ENCODE results near the gene LDLRAD4. TPM values are rescaled to one million over a fixed set of nuclear protein-coding genes. Genes with fewer than 3 reads are reported as not detected.

Gene LDLRAD4
- total RNA-seq, 2 donors from 2014 or later: 112 to 120 TPM

GRCh38 chr18:13390711-13391110, 172.2 kb downstream of the LDLRAD4 start:
- DNase-seq: no peak
- H3K4me1 Mint-ChIP-seq: peaks cover 34% of the 10 kb centered on the region
- H3K36me3 Mint-ChIP-seq (ENCODE audit: low read depth): no peaks in the 10 kb centered on the region
- no peaks in the 10 kb centered on the region for H3K9me3 ChIP-seq (ENCODE audit: control insufficient read depth, low read length, poor library complexity, severe bottlenecking)
- no peaks in the 10 kb centered on the region for H3K27me3 Mint-ChIP-seq
- ATAC-seq: no peak
- H3K27ac Mint-ChIP-seq: peak overlapping the region; percentile 86
- H3K4me3 Mint-ChIP-seq: no peak overlapping the region

- H3K9me3 ChIP-seq (ENCODE audit: control insufficient read depth, low read length, poor library complexity, severe bottlenecking): no peaks in the 10 kb centered on the region
- DNase-seq (no peak), ATAC-seq (no peak)
- Mint-ChIP-seq H3K36me3 (ENCODE audit: low read depth) (no peaks in the 10 kb centered on the region), H3K4me3 (no peak overlapping the region), H3K4me1 (peaks cover 34% of the 10 kb centered on the region), H3K27ac (no peak overlapping the region), H3K27me3 (no peaks in the 10 kb centered on the region)
These were observed 173.6 kb downstream of the LDLRAD4 start for GRCh38 chr18:13392029-13392750.

GRCh38 chr18:13392899-13393298, 174.3 kb downstream of the LDLRAD4 start:
- Mint-ChIP-seq H3K4me3 (no peak overlapping the region), H3K4me1 (peaks cover 33% of the 10 kb centered on the region), H3K27ac (no peak overlapping the region), H3K27me3 (no peaks in the 10 kb centered on the region), H3K36me3 (ENCODE audit: low read depth) (no peaks in the 10 kb centered on the region)
- DNase-seq (no peak), ATAC-seq (no peak)
- H3K9me3 ChIP-seq (ENCODE audit: control insufficient read depth, low read length, poor library complexity, severe bottlenecking): no peaks in the 10 kb centered on the region

GRCh38 chr18:13393338-13393737, 174.8 kb downstream of the LDLRAD4 start:
- H3K4me3 Mint-ChIP-seq: no peak overlapping the region
- H3K27me3 Mint-ChIP-seq: no peaks in the 10 kb centered on the region
- ATAC-seq (no peak), DNase-seq (no peak)
- H3K4me1 Mint-ChIP-seq: peaks cover 30% of the 10 kb centered on the region
- H3K27ac Mint-ChIP-seq: no peak overlapping the region
- H3K36me3 Mint-ChIP-seq (ENCODE audit: low read depth): no peaks in the 10 kb centered on the region
- no peaks in the 10 kb centered on the region for H3K9me3 ChIP-seq (ENCODE audit: control insufficient read depth, low read length, poor library complexity, severe bottlenecking)

- H3K27me3 Mint-ChIP-seq: no peaks in the 10 kb centered on the region
- no peaks in the 10 kb centered on the region for H3K9me3 ChIP-seq (ENCODE audit: control insufficient read depth, low read length, poor library complexity, severe bottlenecking)
- DNase-seq (no peak), ATAC-seq (no peak)
- no peak overlapping the region for H3K4me3 Mint-ChIP-seq
- H3K36me3 Mint-ChIP-seq (ENCODE audit: low read depth): no peaks in the 10 kb centered on the region
- H3K27ac Mint-ChIP-seq: no peak overlapping the region
- H3K4me1 Mint-ChIP-seq: peaks cover 24% of the 10 kb centered on the region
These were observed 176.2 kb downstream of the LDLRAD4 start for GRCh38 chr18:13394801-13395200.

- no peak for DNase-seq
- no peaks in the 10 kb centered on the region for H3K9me3 ChIP-seq (ENCODE audit: control insufficient read depth, low read length, poor library complexity, severe bottlenecking)
- Mint-ChIP-seq H3K4me3 (no peak overlapping the region), H3K4me1 (peaks cover 23% of the 10 kb centered on the region), H3K27ac (no peak overlapping the region), H3K36me3 (ENCODE audit: low read depth) (no peaks in the 10 kb centered on the region), H3K27me3 (no peaks in the 10 kb centered on the region)
- ATAC-seq: no peak
These were observed 177.0 kb downstream of the LDLRAD4 start for GRCh38 chr18:13395577-13395976.

- H3K27ac Mint-ChIP-seq: peak overlapping the region; percentile 78
- no peak for DNase-seq
- no peak for ATAC-seq
- H3K4me3 Mint-ChIP-seq: no peak overlapping the region
- H3K27me3 Mint-ChIP-seq: no peaks in the 10 kb centered on the region
- peaks cover 2% of the 10 kb centered on the region for H3K36me3 Mint-ChIP-seq (ENCODE audit: low read depth)
- no peaks in the 10 kb centered on the region for H3K9me3 ChIP-seq (ENCODE audit: control insufficient read depth, low read length, poor library complexity, severe bottlenecking)
- peaks cover 24% of the 10 kb centered on the region for H3K4me1 Mint-ChIP-seq
These were observed 179.1 kb downstream of the LDLRAD4 start for GRCh38 chr18:13397504-13398163.

- Mint-ChIP-seq H3K27me3 (no peaks in the 10 kb centered on the region), H3K4me3 (peak overlapping the region; percentile 49), H3K4me1 (peaks cover 22% of the 10 kb centered on the region), H3K36me3 (ENCODE audit: low read depth) (peaks cover 2% of the 10 kb centered on the region), H3K27ac (no peak overlapping the region)
- DNase-seq (no peak), ATAC-seq (no peak)
- no peaks in the 10 kb centered on the region for H3K9me3 ChIP-seq (ENCODE audit: control insufficient read depth, low read length, poor library complexity, severe bottlenecking)
These were observed 180.1 kb downstream of the LDLRAD4 start for GRCh38 chr18:13398631-13399030.

GRCh38 chr18:13399511-13399910, 181.0 kb downstream of the LDLRAD4 start:
- Mint-ChIP-seq H3K27ac (peak overlapping the region; percentile 14), H3K4me1 (peaks cover 19% of the 10 kb centered on the region), H3K27me3 (no peaks in the 10 kb centered on the region), H3K4me3 (no peak overlapping the region), H3K36me3 (ENCODE audit: low read depth) (peaks cover 2% of the 10 kb centered on the region)
- DNase-seq (no peak), ATAC-seq (no peak)
- no peaks in the 10 kb centered on the region for H3K9me3 ChIP-seq (ENCODE audit: control insufficient read depth, low read length, poor library complexity, severe bottlenecking)

- H3K27me3 Mint-ChIP-seq: no peaks in the 10 kb centered on the region
- peaks cover 15% of the 10 kb centered on the region for H3K4me1 Mint-ChIP-seq
- H3K36me3 Mint-ChIP-seq (ENCODE audit: low read depth): peaks cover 2% of the 10 kb centered on the region
- no peaks in the 10 kb centered on the region for H3K9me3 ChIP-seq (ENCODE audit: control insufficient read depth, low read length, poor library complexity, severe bottlenecking)
- peak overlapping the region; percentile 53 for H3K4me3 Mint-ChIP-seq
- H3K27ac Mint-ChIP-seq: no peak overlapping the region
- ATAC-seq: no peak
- DNase-seq: no peak
These were observed 182.2 kb downstream of the LDLRAD4 start for GRCh38 chr18:13400636-13401315.

GRCh38 chr18:13401404-13401803, 182.8 kb downstream of the LDLRAD4 start:
- Mint-ChIP-seq H3K27ac (no peak overlapping the region), H3K4me3 (no peak overlapping the region), H3K36me3 (ENCODE audit: low read depth) (peaks cover 2% of the 10 kb centered on the region), H3K4me1 (peaks cover 15% of the 10 kb centered on the region), H3K27me3 (no peaks in the 10 kb centered on the region)
- DNase-seq (no peak), ATAC-seq (no peak)
- no peaks in the 10 kb centered on the region for H3K9me3 ChIP-seq (ENCODE audit: control insufficient read depth, low read length, poor library complexity, severe bottlenecking)

GRCh38 chr18:13401826-13402225, 183.3 kb downstream of the LDLRAD4 start:
- H3K4me3 Mint-ChIP-seq: peak overlapping the region; percentile 41
- DNase-seq (no peak), ATAC-seq (no peak)
- H3K9me3 ChIP-seq (ENCODE audit: control insufficient read depth, low read length, poor library complexity, severe bottlenecking): no peaks in the 10 kb centered on the region
- H3K27me3 Mint-ChIP-seq: no peaks in the 10 kb centered on the region
- H3K27ac Mint-ChIP-seq: peak overlapping the region; percentile 51
- H3K4me1 Mint-ChIP-seq: peaks cover 15% of the 10 kb centered on the region
- peaks cover 2% of the 10 kb centered on the region for H3K36me3 Mint-ChIP-seq (ENCODE audit: low read depth)

- Mint-ChIP-seq H3K27ac (peak overlapping the region; percentile 75), H3K4me1 (peaks cover 15% of the 10 kb centered on the region), H3K27me3 (no peaks in the 10 kb centered on the region), H3K4me3 (peak overlapping the region; percentile 33), H3K36me3 (ENCODE audit: low read depth) (peaks cover 2% of the 10 kb centered on the region)
- ATAC-seq (peak; percentile 5), DNase-seq (no peak)
- no peaks in the 10 kb centered on the region for H3K9me3 ChIP-seq (ENCODE audit: control insufficient read depth, low read length, poor library complexity, severe bottlenecking)
These were observed 185.4 kb downstream of the LDLRAD4 start for GRCh38 chr18:13403786-13404549.
